ENCODE measurements around the gene ZNF398.

DNA sequence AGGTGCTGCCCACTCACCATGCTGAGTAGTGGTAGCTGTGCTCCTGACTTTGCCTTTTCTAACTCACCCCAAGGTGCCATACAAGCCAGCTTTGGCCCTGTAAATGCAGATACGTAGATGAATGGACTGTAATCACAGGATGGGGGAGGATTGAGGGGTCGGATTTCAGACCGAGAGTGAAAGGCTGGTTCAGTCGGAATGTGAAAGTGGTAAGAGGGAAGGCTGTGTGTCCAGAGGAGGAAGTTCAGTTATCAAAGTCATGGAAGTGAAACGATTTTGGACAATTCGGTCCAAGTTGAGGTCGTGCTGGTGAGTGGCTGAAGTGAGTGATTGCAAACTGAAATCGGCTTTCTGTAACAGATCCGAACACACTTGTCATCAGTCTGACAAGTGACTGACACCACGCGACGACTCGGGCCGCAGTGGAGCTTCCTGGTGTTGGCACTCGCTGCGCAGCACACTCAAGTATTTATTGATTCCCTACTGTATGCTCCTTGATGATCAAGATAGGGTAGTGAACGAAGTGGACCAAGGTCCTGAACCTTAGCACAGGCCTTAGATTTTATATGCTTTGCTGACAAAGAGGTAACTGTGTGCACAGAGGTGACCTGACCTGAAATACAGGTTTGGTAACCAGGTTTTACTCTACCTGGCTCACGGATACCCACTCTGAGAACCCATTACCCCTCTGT, 58.6 kb downstream of the ZNF398 start:
- TF ChIP-seq BCL11A (tag by site-specific recombination; IDR thresholded peaks at IDR 0.05; ENCODE audit: low read depth): no peak
- TF ChIP-seq, protein P1, sequence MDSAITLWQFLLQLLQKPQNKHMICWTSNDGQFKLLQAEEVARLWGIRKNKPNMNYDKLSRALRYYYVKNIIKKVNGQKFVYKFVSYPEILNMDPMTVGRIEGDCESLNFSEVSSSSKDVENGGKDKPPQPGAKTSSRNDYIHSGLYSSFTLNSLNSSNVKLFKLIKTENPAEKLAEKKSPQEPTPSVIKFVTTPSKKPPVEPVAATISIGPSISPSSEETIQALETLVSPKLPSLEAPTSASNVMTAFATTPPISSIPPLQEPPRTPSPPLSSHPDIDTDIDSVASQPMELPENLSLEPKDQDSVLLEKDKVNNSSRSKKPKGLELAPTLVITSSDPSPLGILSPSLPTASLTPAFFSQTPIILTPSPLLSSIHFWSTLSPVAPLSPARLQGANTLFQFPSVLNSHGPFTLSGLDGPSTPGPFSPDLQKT (IDR thresholded peaks at IDR 0.05; ENCODE audit: borderline replicate concordance, low read depth, low read length): no peak
- TF ChIP-seq KLF10 (tag by site-specific recombination; IDR thresholded peaks at IDR 0.05): no peak
- TF ChIP-seq ZNF140 (tag by site-specific recombination; IDR thresholded peaks at IDR 0.05): no peak
- TF ChIP-seq ZNF654 (tag by site-specific recombination; IDR thresholded peaks at IDR 0.05; ENCODE audit: low read depth): no peak
- TF ChIP-seq, protein P2, sequence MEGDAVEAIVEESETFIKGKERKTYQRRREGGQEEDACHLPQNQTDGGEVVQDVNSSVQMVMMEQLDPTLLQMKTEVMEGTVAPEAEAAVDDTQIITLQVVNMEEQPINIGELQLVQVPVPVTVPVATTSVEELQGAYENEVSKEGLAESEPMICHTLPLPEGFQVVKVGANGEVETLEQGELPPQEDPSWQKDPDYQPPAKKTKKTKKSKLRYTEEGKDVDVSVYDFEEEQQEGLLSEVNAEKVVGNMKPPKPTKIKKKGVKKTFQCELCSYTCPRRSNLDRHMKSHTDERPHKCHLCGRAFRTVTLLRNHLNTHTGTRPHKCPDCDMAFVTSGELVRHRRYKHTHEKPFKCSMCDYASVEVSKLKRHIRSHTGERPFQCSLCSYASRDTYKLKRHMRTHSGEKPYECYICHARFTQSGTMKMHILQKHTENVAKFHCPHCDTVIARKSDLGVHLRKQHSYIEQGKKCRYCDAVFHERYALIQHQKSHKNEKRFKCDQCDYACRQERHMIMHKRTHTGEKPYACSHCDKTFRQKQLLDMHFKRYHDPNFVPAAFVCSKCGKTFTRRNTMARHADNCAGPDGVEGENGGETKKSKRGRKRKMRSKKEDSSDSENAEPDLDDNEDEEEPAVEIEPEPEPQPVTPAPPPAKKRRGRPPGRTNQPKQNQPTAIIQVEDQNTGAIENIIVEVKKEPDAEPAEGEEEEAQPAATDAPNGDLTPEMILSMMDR (tag by site-specific recombination; IDR thresholded peaks at IDR 0.05): no peak

Measured in HEK293 (cell line).